Stomach (tissue), 9 donors: Measurements from ENCODE around the gene GJD2. TPM values are rescaled to one million over a fixed set of nuclear protein-coding genes. Genes with fewer than 3 reads are reported as not detected.
A peak's percentile ranks its signal among the peaks of the same experiment; 100 is the strongest.

Experiments used
- DNase-seq, 2 donors: peaks; one replicate each; pipeline versions ENCODE4 v3.0.0 to v3.0.0-alpha.2; 2013 to 2019
- H3K27ac ChIP-seq, 5 donors: fragments of 200-600 bp in 4 of 5; sonication (generic) in 4 of 5; one replicate each; pipeline ENCODE4 v1.5.1; 2013 to 2019; ENCODE audit warnings: mild to moderate bottlenecking in 1 of 5, moderate library complexity in 1 of 5
- H3K27me3 ChIP-seq, 3 donors: fragments of 200-600 bp; sonication (generic); one replicate each; pipeline ENCODE4 v1.5.1; 2017 to 2019; ENCODE audit warnings: mixed run types in 1 of 3
- H3K36me3 ChIP-seq, 4 donors: fragments of 200-600 bp; sonication (generic); 1 replicate in 3 of 4; 2 replicates in 1 of 4; pipeline ENCODE4 v1.5.1; 2016 to 2019
- H3K4me1 ChIP-seq, 4 donors: fragments of 200-600 bp; sonication (generic); one replicate each; pipeline ENCODE4 v1.5.1; 2016 to 2019
- H3K4me3 ChIP-seq, 4 donors: fragments of 200-600 bp; sonication (generic) in 3 of 4; one replicate each; pipeline ENCODE4 v1.5.1; 2016 to 2019; ENCODE audit warnings: mild to moderate bottlenecking in 1 of 4
- H3K9me3 ChIP-seq, 4 donors: fragments of 200-600 bp; sonication (generic); one replicate each; pipeline ENCODE4 v1.5.1; 2016 to 2019
- EP300 ChIP-seq: sonication (generic); formaldehyde crosslinking; IDR thresholded peaks from one replicate; pipeline ENCODE4 v1.6.1; 2017; ENCODE audit warnings: antibody characterized with exemption
- POLR2A ChIP-seq, 4 donors: fragments of 450-650 bp; IDR thresholded peaks; one replicate each; pipeline ENCODE4 v1.6.1; 2016; ENCODE audit warnings: antibody characterized with exemption in 4 of 4, control low read depth in 2 of 4, mild to moderate bottlenecking in 1 of 4, moderate library complexity in 1 of 4
- POLR2AphosphoS5 ChIP-seq, 3 donors: sonication (generic); formaldehyde crosslinking; IDR thresholded peaks; one replicate each; pipeline ENCODE4 v1.6.1; 2016; ENCODE audit warnings: antibody characterized with exemption in 3 of 3
- WGBS, 5 donors: extraction: QIAGEN DNeasy Blood & Tissue Kit in 3 of 5; methylation state at CpG; one replicate each; pipeline versions ENCODE4 v1.1.5 to v1.1.7; 2013 to 2018; 5-methylcytosine and 5-hydroxymethylcytosine counted together
- intact Hi-C: fragments of 100-400 bp; cut with DNase I; formaldehyde crosslinking; loops from one replicate; pipeline ENCODE4 v1.15.1; 2023; ENCODE audit warnings: low total_unique reads
- polyA plus RNA-seq, 3 donors: library from polyadenylated mRNA; stranded (reverse); fragments of 200-250 nt; gene quantifications; one replicate each; pipeline ENCODE4 v1.2.3, GENCODE V29; 2013
- total RNA-seq, 5 donors: library from RNA; depleted of rRNA; stranded (reverse); fragments of >200 nt; gene quantifications; one replicate each; pipeline versions ENCODE4 v1.1.0 to v1.2.3, GENCODE V29; 2014 to 2016
- TF ChIP-seq, protein P1 (sequence below), 7 experiments: fragments of 450-650 bp in 4 of 7; fragments of 200-600 bp in 3 of 7; sonication (generic) in 3 of 7; IDR thresholded peaks; one replicate each; pipeline ENCODE4 v1.5.1; 2016 to 2019; ENCODE audit warnings: antibody characterized with exemption in 7 of 7, control low read depth in 2 of 7, mild to moderate bottlenecking in 1 of 7
- donor health status: healthy with polysubstance abuse.
- donor health status: Bipolar disorder and iron deficiency.
- donor health status: healthy.

The GJD2 gene
- total and polyA plus RNA-seq, 8 donors: 0.18 TPM; not detected in 7

DNA sequence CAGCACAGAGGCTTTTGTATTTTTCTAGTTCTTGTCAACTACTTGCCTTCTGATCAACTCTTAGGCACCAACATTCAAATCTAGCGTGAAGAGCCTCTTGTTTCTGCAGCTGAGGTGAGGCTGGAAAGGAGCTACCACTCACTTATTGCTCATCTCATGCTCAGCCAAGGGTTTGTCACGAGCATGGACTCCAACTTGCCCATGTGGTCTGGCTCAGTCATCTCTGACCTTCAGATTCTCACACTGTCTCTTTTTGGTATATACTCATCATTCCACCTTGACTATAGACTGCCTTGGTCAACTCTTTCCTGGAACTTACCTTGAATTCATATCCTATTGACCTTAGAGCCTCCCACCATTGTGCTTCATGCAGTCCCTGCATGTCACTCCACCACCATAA is 5.2 kb upstream of the GJD2 start:
- no peaks in the 10 kb centered on the region for H3K9me3 ChIP-seq
- H3K27ac ChIP-seq: no peak overlapping the region
- H3K4me3 ChIP-seq: no peak overlapping the region
- H3K36me3 ChIP-seq: no peaks in the 10 kb centered on the region
- intact Hi-C loops: no loop called here
- peaks cover 4 to 36% (median 18%) of the 10 kb centered on the region in 3 donors for H3K27me3 ChIP-seq
- TF ChIP-seq EP300 (no peak), POLR2A (IDR thresholded peaks at IDR 0.05) (no peak), POLR2AphosphoS5 (IDR thresholded peaks at IDR 0.05) (no peak)
- TF ChIP-seq, protein P1, sequence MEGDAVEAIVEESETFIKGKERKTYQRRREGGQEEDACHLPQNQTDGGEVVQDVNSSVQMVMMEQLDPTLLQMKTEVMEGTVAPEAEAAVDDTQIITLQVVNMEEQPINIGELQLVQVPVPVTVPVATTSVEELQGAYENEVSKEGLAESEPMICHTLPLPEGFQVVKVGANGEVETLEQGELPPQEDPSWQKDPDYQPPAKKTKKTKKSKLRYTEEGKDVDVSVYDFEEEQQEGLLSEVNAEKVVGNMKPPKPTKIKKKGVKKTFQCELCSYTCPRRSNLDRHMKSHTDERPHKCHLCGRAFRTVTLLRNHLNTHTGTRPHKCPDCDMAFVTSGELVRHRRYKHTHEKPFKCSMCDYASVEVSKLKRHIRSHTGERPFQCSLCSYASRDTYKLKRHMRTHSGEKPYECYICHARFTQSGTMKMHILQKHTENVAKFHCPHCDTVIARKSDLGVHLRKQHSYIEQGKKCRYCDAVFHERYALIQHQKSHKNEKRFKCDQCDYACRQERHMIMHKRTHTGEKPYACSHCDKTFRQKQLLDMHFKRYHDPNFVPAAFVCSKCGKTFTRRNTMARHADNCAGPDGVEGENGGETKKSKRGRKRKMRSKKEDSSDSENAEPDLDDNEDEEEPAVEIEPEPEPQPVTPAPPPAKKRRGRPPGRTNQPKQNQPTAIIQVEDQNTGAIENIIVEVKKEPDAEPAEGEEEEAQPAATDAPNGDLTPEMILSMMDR (IDR thresholded peaks at IDR 0.05): no peak
- peaks cover 1 to 5% (median 2%) of the 10 kb centered on the region in 4 donors for H3K4me1 ChIP-seq
- 45 to 65% (median 50%) methylated on average over 2 of the region's 2 CpGs for WGBS, 5 donors
- DNase-seq: no peak

DNA sequence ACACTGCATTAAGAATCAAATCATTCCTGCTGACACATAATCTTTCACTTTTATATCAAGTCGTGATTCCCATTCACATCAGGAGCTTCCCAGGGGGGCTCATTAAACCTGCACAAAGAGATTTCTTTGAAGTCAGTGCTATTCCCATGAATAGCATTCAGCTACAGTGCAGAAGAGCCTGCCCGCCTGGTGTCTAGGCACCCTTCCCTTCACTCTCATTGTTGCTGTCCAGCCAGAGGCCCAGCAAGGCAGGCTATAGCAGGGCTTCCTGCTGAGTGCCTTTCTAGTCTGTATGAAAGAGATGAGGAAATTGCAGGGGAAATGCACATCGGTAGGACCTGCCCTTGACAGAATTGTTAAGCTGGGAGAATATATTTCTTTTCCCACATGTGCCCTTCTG is 4.5 kb upstream of the GJD2 start:
- H3K27me3 ChIP-seq: peaks cover 9 to 42% (median 25%) of the 10 kb centered on the region in 3 donors
- TF ChIP-seq EP300 (no peak), POLR2A (IDR thresholded peaks at IDR 0.05) (no peak), POLR2AphosphoS5 (IDR thresholded peaks at IDR 0.05) (no peak)
- TF ChIP-seq, protein P1 (IDR thresholded peaks at IDR 0.05): no peak
- DNase-seq: no peak
- no peak overlapping the region for H3K4me3 ChIP-seq
- H3K4me1 ChIP-seq: peaks cover 7 to 12% (median 8%) of the 10 kb centered on the region in 4 donors
- H3K9me3 ChIP-seq: no peaks in the 10 kb centered on the region
- H3K36me3 ChIP-seq: no peaks in the 10 kb centered on the region
- 53 to 63% (median 61%) methylated on average over 3 of the region's 3 CpGs for WGBS, 5 donors
- H3K27ac ChIP-seq: no peak overlapping the region
- intact Hi-C loops: no loop called here

DNA sequence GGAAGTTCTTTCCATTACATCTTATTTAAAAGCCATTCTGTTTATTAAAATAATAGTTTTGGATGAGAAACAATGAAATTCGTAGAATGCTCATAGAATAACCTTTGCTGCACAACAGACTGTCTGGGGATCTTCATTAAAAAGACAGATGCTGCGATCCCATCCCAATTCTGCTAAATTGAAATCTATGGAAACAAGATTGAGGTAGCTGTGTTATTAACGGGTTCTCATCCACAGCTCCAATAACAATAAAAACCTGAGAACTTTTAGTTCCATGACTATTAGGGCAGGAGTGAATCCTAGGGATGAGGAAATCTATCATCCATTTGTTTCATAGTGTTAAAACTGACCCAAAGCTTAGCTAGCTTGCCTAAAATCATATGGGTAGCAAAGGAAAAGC is 2.5 kb upstream of the GJD2 start:
- Histone ChIP-seq H3K27ac (no peak overlapping the region), H3K4me1 (peaks cover 7 to 15% (median 11%) of the 10 kb centered on the region in 4 donors), H3K4me3 (no peak overlapping the region), H3K9me3 (peaks cover 0 to 8% (median 0%) of the 10 kb centered on the region in 4 donors), H3K27me3 (peaks cover 9 to 63% (median 42%) of the 10 kb centered on the region in 3 donors), H3K36me3 (no peaks in the 10 kb centered on the region)
- WGBS, 5 donors: 72 to 76% (median 74%) methylated on average over 3 of the region's 3 CpGs
- TF ChIP-seq POLR2A (IDR thresholded peaks at IDR 0.05): no peak
- no peak for DNase-seq
- intact Hi-C loops: no loop called here

GRCh38 chr15:34755419-34755773 is 598 bp upstream of the GJD2 start:
- H3K36me3 ChIP-seq: no peaks in the 10 kb centered on the region
- peak in 1 of 2 donors; percentile 8 for DNase-seq
- intact Hi-C loops: no loop called here
- no peak overlapping the region for H3K27ac ChIP-seq
- H3K9me3 ChIP-seq: peaks cover 0 to 8% (median 0%) of the 10 kb centered on the region in 4 donors
- H3K27me3 ChIP-seq: peaks cover 9 to 69% (median 46%) of the 10 kb centered on the region in 3 donors
- TF ChIP-seq POLR2AphosphoS5 (IDR thresholded peaks at IDR 0.05) (no peak), POLR2A (IDR thresholded peaks at IDR 0.05) (no peak), EP300 (no peak)
- TF ChIP-seq, protein P1 (IDR thresholded peaks at IDR 0.05): no peak
- WGBS, 5 donors: 5 to 10% (median 7%) methylated on average over 11 of the region's 11 CpGs
- peaks cover 7 to 15% (median 11%) of the 10 kb centered on the region in 4 donors for H3K4me1 ChIP-seq
- peak overlapping the region in 1 of 4 donors; percentile 29 for H3K4me3 ChIP-seq

GRCh38 chr15:34754171-34754601 is 612 bp downstream of the GJD2 start:
- DNase-seq: no peak
- H3K36me3 ChIP-seq: no peaks in the 10 kb centered on the region
- 6 to 11% (median 9%) methylated on average over 21 to 27 of the region's 27 CpGs for WGBS, 5 donors
- peaks cover 0 to 8% (median 0%) of the 10 kb centered on the region in 4 donors for H3K9me3 ChIP-seq
- intact Hi-C loops: no loop called here
- H3K27me3 ChIP-seq: peaks cover 9 to 74% (median 46%) of the 10 kb centered on the region in 3 donors
- H3K27ac ChIP-seq: no peak overlapping the region
- peaks cover 7 to 15% (median 11%) of the 10 kb centered on the region in 4 donors for H3K4me1 ChIP-seq
- TF ChIP-seq, protein P1 (IDR thresholded peaks at IDR 0.05): no peak
- TF ChIP-seq EP300: no peak
- TF ChIP-seq POLR2A (IDR thresholded peaks at IDR 0.05): no peak
- no peak for TF ChIP-seq POLR2AphosphoS5 (IDR thresholded peaks at IDR 0.05)
- H3K4me3 ChIP-seq: peak overlapping the region in 2 of 4 donors; percentile 29 to 33
